Tracheal epithelial cell (primary cell): ENCODE results near the gene HBD. TPM values are rescaled to one million over a fixed set of nuclear protein-coding genes. Genes with fewer than 3 reads are reported as not detected.

Source experiments
- total RNA-seq: library from RNA; depleted of rRNA; stranded (reverse); fragments of >200 nt; gene quantifications from 2 replicates; pipeline ENCODE4 v1.2.1, GENCODE V29; 2014

HBD gene
- total RNA-seq, result not detected in 2 replicates

GRCh38 chr11:5234381-5234834 is at the start of gene HBD:
Gene HBD (minus strand): TSS chr11:5234483. CDS start chr11:5234433, 50 bp downstream.

GRCh38 chr11:5269715-5270147 is 35.4 kb upstream of the HBD start, which contains the start of gene HBE1:
Gene HBE1 (minus strand): TSS chr11:5269945. CDS start chr11:5269890, 55 bp downstream.

GRCh38 chr11:5254646-5255413 is 20.5 kb upstream of the HBD start, which contains the start of gene HBG2:
Gene HBG2 (minus strand): TSS chr11:5254781. CDS start chr11:5254728, 53 bp downstream.

GRCh38 chr11:5249807-5250396 is 15.6 kb upstream of the HBD start, which contains the start of gene HBG1:
Gene HBG1 (minus strand): TSS chr11:5249857. CDS start chr11:5249804, 53 bp downstream.

GRCh38 chr11:5226732-5227310 is 7.5 kb downstream of the HBD start, which contains the start of gene HBB:
Gene HBB (minus strand): TSS chr11:5227071. CDS start chr11:5227021, 50 bp downstream.

GRCh38 chr11:5200582-5200981 is 33.7 kb downstream of the HBD start, which contains the start of gene OR51V1:
Gene OR51V1 (minus strand): TSS chr11:5200682. CDS start chr11:5200682, 0 bp downstream.

Other genes starting within 250 kb of the HBD start
- not detected in 2 replicates for gene OR51L1, start 239.6 kb downstream of the HBD start, total RNA-seq
- gene OR52J3, start 188.0 kb downstream of the HBD start, total RNA-seq, result not detected in 2 replicates
- gene OR52E2, start 174.9 kb downstream of the HBD start, total RNA-seq, result not detected in 2 replicates
- not detected in 2 replicates for gene OR52E1, start 164.9 kb downstream of the HBD start, total RNA-seq
- not detected in 2 replicates for gene OR52A5, start 96.1 kb downstream of the HBD start, total RNA-seq
- under 0.01 TPM in 1 of 2 replicates, not detected in the other for gene OR52A1, start 79.7 kb downstream of the HBD start, total RNA-seq
- gene OR51V1, start 33.8 kb downstream of the HBD start, total RNA-seq, result not detected in 2 replicates
- gene HBB, start 7.4 kb downstream of the HBD start, total RNA-seq, result not detected in 2 replicates
- not detected in 2 replicates for gene HBG1, start 15.4 kb upstream of the HBD start, total RNA-seq
- not detected in 2 replicates for gene HBG2, start 20.3 kb upstream of the HBD start, total RNA-seq
- gene HBE1, start 35.5 kb upstream of the HBD start, total RNA-seq, result not detected in 2 replicates
- gene OR51B4, start 67.5 kb upstream of the HBD start, total RNA-seq, result not detected in 2 replicates
- not detected in 2 replicates for gene OR51B2, start 89.8 kb upstream of the HBD start, total RNA-seq
- gene OR51B5, start 109.0 kb upstream of the HBD start, total RNA-seq, result not detected in 2 replicates
- gene OR51B6, start 117.0 kb upstream of the HBD start, total RNA-seq, result not detected in 2 replicates
- gene OR51M1, start 149.3 kb upstream of the HBD start, total RNA-seq, result not detected in 2 replicates
- not detected in 2 replicates for gene OR51Q1, start 187.6 kb upstream of the HBD start, total RNA-seq
- gene OR51I1, start 207.0 kb upstream of the HBD start, total RNA-seq, result 0.24 TPM in 1 of 2 replicates, not detected in the other
- not detected in 2 replicates for gene OR51I2, start 214.8 kb upstream of the HBD start, total RNA-seq